ENCODE measurements around the gene AMPD3. TPM values are rescaled to one million over a fixed set of nuclear protein-coding genes. Genes with fewer than 3 reads are reported as not detected.

The AMPD3 gene
- polyA plus RNA-seq, 1 of the 3 experiments (the other 2 are of a cell fraction) = 1.7 TPM

- no peak overlapping the region for H3K27ac ChIP-seq (ENCODE audit: low read depth in 2 of 2, low read length in 1 of 2)
- H3F3A ChIP-seq (replicated peaks; ENCODE audit: insufficient read depth) = no peaks in the 10 kb centered on the region
- no peaks in the 10 kb centered on the region for H4K20me1 ChIP-seq (ENCODE audit: insufficient read depth)
- no peaks in the 10 kb centered on the region for H3K79me2 ChIP-seq (ENCODE audit: insufficient read depth)
- H3K4me3 ChIP-seq (ENCODE audit: low read depth in 2 of 2, low read length in 1 of 2) = no peak overlapping the region
- TF ChIP-seq REST (IDR thresholded peaks at IDR 0.05; ENCODE audit: low read depth, low read length) (no peak), SMC3 (IDR thresholded peaks at IDR 0.05; ENCODE audit: low read depth, low read length) (peak; percentile 27; the same call in 1 of the 2 replicates), CHD2 (IDR thresholded peaks at IDR 0.05; ENCODE audit: low read length, partially characterized antibody) (no peak), EZH2phosphoT487 (IDR thresholded peaks at IDR 0.05; ENCODE audit: borderline replicate concordance, low read depth) (no peak), CTCF (IDR thresholded peaks at IDR 0.05) (peak; percentile 28; the same call in 1 of the 2 replicates), RAD21 (IDR thresholded peaks at IDR 0.05; ENCODE audit: low read length) (peak; percentile 47)
- no peak overlapping the region for H3K9ac ChIP-seq
- H3K36me3 ChIP-seq (replicated peaks in 1 of 2; ENCODE audit: control insufficient read depth in 1 of 2, insufficient read depth in 2 of 2, low read length in 1 of 2) = no peaks in the 10 kb centered on the region
- DNase-seq = no peak
- WGBS (ENCODE audit: low lambda C conversion rate) = 48% methylated on average over 6 of the region's 6 CpGs
- peaks cover 6 to 16% of the 10 kb centered on the region in 2 experiments; a peak in 1 of 4 replicates for H3K4me1 ChIP-seq (ENCODE audit: control insufficient read depth in 1 of 2, insufficient read depth in 2 of 2, low read depth in 1 of 2, low read length in 1 of 2)
- H2AFZ ChIP-seq (ENCODE audit: low read depth) = no peak overlapping the region
- H3K4me2 ChIP-seq = no peak overlapping the region
- no peaks in the 10 kb centered on the region for H3K9me2 ChIP-seq
- H3K9me3 ChIP-seq = no peaks in the 10 kb centered on the region
- no peaks in the 10 kb centered on the region for H3K27me3 ChIP-seq (ENCODE audit: insufficient read depth)
- ChIA-PET CTCF (interaction anchor here (0.6 to 1.2 kb wide), 7 partner anchors 12 to 324 kb away, joined by 3 to 4 read pairs (median 3); partner anchors contain the start of gene RNF141), POLR2A (no interaction called here)
Observed at GRCh38 chr11:10413268-10413667, 41.8 kb upstream of the AMPD3 start.

GRCh38 chr11:10414181-10414580 is 40.9 kb upstream of the AMPD3 start:
- Histone ChIP-seq H3K36me3 (replicated peaks in 1 of 2; ENCODE audit: control insufficient read depth in 1 of 2, insufficient read depth in 2 of 2, low read length in 1 of 2) (no peaks in the 10 kb centered on the region), H3K27ac (ENCODE audit: low read depth in 2 of 2, low read length in 1 of 2) (no peak overlapping the region), H3K9me3 (no peaks in the 10 kb centered on the region), H3K4me2 (no peak overlapping the region), H3K9ac (no peak overlapping the region), H3F3A (replicated peaks; ENCODE audit: insufficient read depth) (peaks cover 6% of the 10 kb centered on the region), H3K27me3 (ENCODE audit: insufficient read depth) (no peaks in the 10 kb centered on the region), H3K4me3 (ENCODE audit: low read depth in 2 of 2, low read length in 1 of 2) (no peak overlapping the region), H3K9me2 (no peaks in the 10 kb centered on the region), H3K4me1 (ENCODE audit: control insufficient read depth in 1 of 2, insufficient read depth in 2 of 2, low read depth in 1 of 2, low read length in 1 of 2) (peaks cover 2 to 11% of the 10 kb centered on the region in 2 experiments; a peak in 1 of 4 replicates), H4K20me1 (ENCODE audit: insufficient read depth) (no peaks in the 10 kb centered on the region), H3K79me2 (ENCODE audit: insufficient read depth) (no peaks in the 10 kb centered on the region), H2AFZ (ENCODE audit: low read depth) (no peak overlapping the region)
- no peak for TF ChIP-seq EZH2phosphoT487 (IDR thresholded peaks at IDR 0.05; ENCODE audit: borderline replicate concordance, low read depth)
- no peak for TF ChIP-seq SMC3 (IDR thresholded peaks at IDR 0.05; ENCODE audit: low read depth, low read length)
- no peak for TF ChIP-seq RFX5 (IDR thresholded peaks at IDR 0.05; ENCODE audit: low read length)
- DNase-seq = no peak
- POLR2A ChIA-PET = no interaction called here
- 71% methylated on average over 8 of the region's 8 CpGs for WGBS (ENCODE audit: low lambda C conversion rate)
- CTCF ChIA-PET = interaction anchor here (0.8 to 1.2 kb wide), 4 partner anchors 8 to 323 kb away, joined by 3 to 4 read pairs (median 3); no protein-coding TSS in a partner anchor
